Measurements from ENCODE around the gene NRF1.
"Not testable (repeated sequence)": the region's sequence is repeated elsewhere in the genome, so short reads cannot be mapped to it uniquely, and the experiment has no call there.

NRF1 gene

DNA sequence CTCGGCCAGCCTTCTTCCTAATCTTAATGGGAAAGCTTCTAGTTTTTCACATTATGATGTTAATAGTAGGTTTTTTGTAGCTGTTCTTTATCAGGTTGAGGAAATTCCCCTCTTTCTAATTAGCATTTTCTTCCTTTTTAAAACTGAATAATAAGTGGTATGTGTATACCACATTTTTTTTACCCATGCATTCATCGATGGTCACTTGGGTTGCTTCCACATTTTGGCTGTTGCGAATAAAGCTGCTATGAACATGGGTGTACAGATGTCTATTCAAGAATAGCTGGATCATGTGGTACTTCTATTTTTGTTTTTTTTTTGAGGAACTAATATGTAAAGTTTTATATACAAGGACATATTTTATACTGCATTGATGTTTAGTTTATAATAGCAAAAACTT, 44.3 kb downstream of the NRF1 start:
- ChIA-PET POLR2A (no interaction called here), CTCF (interaction anchor here (0.8 to 1.4 kb wide), 3 partner anchors 12 to 39 kb away, joined by 3 to 6 read pairs (median 3); no protein-coding TSS in a partner anchor)
- DNase-seq (ENCODE audit: extremely low spot score), result no peak
- TF ChIP-seq, protein P1, sequence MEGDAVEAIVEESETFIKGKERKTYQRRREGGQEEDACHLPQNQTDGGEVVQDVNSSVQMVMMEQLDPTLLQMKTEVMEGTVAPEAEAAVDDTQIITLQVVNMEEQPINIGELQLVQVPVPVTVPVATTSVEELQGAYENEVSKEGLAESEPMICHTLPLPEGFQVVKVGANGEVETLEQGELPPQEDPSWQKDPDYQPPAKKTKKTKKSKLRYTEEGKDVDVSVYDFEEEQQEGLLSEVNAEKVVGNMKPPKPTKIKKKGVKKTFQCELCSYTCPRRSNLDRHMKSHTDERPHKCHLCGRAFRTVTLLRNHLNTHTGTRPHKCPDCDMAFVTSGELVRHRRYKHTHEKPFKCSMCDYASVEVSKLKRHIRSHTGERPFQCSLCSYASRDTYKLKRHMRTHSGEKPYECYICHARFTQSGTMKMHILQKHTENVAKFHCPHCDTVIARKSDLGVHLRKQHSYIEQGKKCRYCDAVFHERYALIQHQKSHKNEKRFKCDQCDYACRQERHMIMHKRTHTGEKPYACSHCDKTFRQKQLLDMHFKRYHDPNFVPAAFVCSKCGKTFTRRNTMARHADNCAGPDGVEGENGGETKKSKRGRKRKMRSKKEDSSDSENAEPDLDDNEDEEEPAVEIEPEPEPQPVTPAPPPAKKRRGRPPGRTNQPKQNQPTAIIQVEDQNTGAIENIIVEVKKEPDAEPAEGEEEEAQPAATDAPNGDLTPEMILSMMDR (IDR thresholded peaks at IDR 0.05; ENCODE audit: control extremely low read depth, extremely low read depth, low read depth, missing control alignments), result no peak

DNA sequence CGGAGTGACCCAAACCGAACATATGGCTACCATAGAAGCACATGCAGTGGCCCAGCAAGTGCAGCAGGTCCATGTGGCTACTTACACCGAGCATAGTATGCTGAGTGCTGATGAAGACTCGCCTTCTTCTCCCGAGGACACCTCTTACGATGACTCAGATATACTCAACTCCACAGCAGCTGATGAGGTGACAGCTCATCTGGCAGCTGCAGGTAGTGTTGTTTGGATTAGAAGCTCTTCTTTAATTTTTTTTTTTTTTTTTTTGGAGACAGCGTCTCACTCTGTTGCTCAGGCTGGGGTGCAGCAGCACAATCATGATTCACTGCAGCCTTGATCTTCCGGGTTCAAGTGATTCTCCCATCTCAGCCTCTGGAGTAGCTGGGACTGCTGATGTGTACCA, 45.8 kb downstream of the NRF1 start:
- POLR2A ChIA-PET, result no interaction called here

DNA sequence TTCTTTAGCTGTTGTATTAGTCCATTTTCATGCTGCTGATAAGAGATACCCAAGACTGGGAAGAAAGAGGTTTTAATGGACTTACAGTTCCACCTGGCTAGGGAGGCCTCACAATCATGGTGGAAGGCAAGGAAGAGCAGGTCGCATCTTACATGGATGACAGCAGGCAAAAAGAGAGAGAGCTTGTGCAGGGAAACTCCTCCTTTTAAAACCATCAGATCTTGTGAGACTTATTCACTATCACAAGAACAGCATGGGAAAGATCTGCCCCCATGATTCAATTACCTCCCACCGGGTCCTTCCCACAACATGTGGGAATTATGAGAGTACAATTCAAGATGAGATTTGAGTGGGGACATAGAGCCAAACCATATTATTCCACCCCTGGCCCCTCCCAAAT, 48.4 kb downstream of the NRF1 start:
- CTCF ChIA-PET; POLR2A ChIA-PET; DNase-seq (ENCODE audit: extremely low spot score): not testable (repeated sequence)

More for the DNA sequence above, 45.8 kb downstream of the NRF1 start:
- CTCF ChIA-PET, result interaction anchor here (1.0 to 1.2 kb wide), 3 partner anchors 16 to 45 kb away, joined by 3 read pairs; no protein-coding TSS in a partner anchor
- TF ChIP-seq, protein P1 (IDR thresholded peaks at IDR 0.05; ENCODE audit: control extremely low read depth, extremely low read depth, low read depth, missing control alignments), result no peak
- no peak for DNase-seq (ENCODE audit: extremely low spot score)

DNA sequence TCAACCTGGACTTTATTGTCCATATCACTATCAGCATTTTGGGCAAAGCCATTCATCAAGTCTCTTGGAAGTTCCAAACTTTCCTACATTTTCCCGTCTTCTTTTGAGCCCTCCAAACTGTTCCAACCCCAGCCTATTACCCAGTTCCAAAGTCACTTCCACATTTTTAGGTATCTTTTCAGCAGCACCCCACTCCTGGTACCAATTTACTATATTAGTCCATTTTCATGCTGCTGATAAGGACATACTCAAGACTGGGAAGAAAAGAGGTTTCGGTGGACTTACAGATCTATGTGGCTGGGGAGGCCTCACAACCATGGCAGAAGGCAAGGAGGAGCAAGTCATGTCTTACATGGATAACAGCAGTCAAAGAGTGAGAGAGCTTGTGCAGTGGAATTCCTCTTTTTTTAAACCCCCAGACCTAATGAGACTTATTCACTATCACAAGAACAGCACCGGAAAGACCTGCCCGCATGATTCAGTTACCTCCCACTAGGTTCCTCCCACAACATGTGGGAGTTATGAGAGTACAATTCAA, 50.2 kb downstream of the NRF1 start:
- no peak for DNase-seq (ENCODE audit: extremely low spot score)
- TF ChIP-seq, protein P1 (IDR thresholded peaks at IDR 0.05; ENCODE audit: control extremely low read depth, extremely low read depth, low read depth, missing control alignments), result no peak
- ChIA-PET POLR2A (no interaction called here), CTCF (interaction anchor here (0.9 kb wide), 1 partner anchor 169 kb away, joined by 3 read pairs; no protein-coding TSS in a partner anchor)

DNA sequence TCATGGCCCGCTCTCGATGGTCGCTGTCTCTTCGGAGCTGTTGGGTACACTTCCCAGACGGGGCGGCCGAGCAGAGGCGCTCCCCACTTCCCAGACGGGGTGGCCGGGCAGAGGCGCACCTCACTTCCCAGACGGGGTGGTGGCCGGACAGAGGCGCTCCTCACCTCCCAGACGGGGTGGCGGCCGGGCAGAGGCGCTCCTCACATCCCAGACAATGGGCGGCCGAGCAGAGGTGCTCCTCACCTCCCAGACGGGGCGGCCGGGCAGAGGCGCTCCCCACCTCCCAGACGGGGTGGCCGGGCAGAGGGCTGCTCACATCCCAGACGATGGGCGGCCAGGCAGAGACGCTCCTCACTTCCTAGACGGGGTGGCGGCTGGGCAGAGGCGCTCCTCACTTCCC, 51.7 kb downstream of the NRF1 start:
- DNase-seq (ENCODE audit: extremely low spot score); POLR2A ChIA-PET: not testable (repeated sequence)
- CTCF ChIA-PET, result interaction anchor here (1.1 to 2.0 kb wide), 2 partner anchors 19 to 41 kb away, joined by 3 to 5 read pairs; no protein-coding TSS in a partner anchor

DNA sequence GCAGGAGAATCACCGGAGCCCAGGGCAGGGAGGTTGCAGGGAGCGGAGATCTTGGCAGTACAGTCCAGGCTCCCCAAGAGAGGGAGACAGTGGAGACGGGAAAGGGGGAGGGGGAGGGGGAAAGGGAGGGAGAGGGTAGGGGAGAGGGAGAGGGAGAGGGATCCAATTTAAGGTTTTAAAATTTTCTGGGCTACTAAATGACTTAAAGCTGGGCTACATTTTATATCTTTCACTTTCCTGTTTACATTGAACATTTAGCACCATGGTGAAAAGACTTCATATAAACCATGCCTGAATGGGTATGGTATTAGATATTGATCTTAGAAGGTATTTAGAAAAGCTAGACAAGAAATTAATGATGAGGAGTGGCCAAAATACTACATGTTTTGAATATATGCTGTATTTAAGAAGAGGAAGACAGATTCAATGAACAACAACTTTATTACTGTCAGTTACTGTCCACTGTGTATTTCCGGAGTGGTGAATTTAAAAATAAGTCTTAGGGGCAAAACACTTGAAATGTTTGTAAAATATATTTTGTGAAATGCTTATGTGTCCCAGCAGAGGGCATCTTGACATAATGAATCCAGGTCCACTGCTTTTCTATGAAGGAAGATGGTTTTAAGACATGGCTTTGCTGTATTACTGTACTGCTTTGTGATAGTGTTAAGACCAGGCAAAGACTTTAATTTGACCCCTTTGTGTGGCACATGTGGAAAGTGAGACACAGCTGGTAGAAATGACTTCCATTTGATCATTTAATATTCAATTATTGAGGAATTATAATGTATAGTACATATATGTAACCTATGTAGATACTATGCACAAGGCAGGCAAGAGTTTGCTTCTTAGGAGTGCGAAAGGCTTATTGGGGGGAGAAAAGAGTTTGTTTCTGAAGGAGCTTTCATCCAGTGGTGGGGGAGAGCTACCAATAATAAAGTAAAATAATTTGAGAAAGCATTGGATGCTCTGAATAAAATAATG, 52.8 kb downstream of the NRF1 start:
- TF ChIP-seq, protein P1 (IDR thresholded peaks at IDR 0.05; ENCODE audit: control extremely low read depth, extremely low read depth, low read depth, missing control alignments), result peak; percentile 46
- CTCF ChIA-PET, result interaction anchor here (0.9 to 2.5 kb wide), 10 partner anchors 15 to 345 kb away, joined by 3 to 12 read pairs (median 4); no protein-coding TSS in a partner anchor

DNA sequence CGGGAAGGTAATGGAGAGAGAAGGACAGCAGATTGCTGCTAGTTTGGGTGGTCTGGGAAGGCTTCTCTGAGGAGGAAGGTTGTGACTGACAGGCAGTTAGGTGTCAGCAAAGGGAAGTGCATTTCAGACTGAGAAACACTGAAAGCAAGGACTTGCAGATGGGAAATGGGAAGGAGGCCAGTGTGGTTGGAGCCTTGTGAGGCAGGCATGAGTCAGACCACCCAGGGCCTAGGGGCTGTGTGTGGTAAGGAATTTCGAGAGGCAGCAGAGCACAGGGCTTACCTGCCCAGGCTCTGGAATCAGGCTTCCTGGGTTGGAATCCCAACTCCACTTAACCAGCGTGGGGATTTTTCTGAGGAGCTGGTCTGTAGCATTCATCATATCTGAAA, 53.5 kb downstream of the NRF1 start:
- no peak for DNase-seq (ENCODE audit: extremely low spot score)
- ChIA-PET CTCF (interaction anchor here (0.9 to 2.5 kb wide), 9 partner anchors 16 to 344 kb away, joined by 3 to 12 read pairs (median 5); no protein-coding TSS in a partner anchor), POLR2A (no interaction called here)
- TF ChIP-seq, protein P1 (IDR thresholded peaks at IDR 0.05; ENCODE audit: control extremely low read depth, extremely low read depth, low read depth, missing control alignments), result no peak

More for the DNA sequence above, 52.8 kb downstream of the NRF1 start:
- DNase-seq (ENCODE audit: extremely low spot score), result peak; percentile 50
- POLR2A ChIA-PET, result no interaction called here
